DMS53 treated with DMSO at 0.1 percent for 48 hours (cell line): ENCODE data around the gene CPSF2.
A peak's percentile ranks its signal among the peaks of the same experiment; 100 is the strongest.

ENCODE experiments used
- DNase-seq: peaks from one replicate; lab custom pipeline; 2025; ENCODE audit not compliant: unreplicated experiment; lab: John Stamatoyannopoulos, UW

CPSF2 gene

GRCh38 chr14:92121670-92122350 is at the start of gene CPSF2, which contains the start of gene NDUFB1:
TSS of gene CPSF2 (plus strand) at chr14:92121969. CDS start at chr14:92130985, 9,016 bp downstream.
TSS of gene NDUFB1 (minus strand) at chr14:92121706. CDS start at chr14:92117637, 4,069 bp downstream.
- peak; percentile 49 for DNase-seq

DNA sequence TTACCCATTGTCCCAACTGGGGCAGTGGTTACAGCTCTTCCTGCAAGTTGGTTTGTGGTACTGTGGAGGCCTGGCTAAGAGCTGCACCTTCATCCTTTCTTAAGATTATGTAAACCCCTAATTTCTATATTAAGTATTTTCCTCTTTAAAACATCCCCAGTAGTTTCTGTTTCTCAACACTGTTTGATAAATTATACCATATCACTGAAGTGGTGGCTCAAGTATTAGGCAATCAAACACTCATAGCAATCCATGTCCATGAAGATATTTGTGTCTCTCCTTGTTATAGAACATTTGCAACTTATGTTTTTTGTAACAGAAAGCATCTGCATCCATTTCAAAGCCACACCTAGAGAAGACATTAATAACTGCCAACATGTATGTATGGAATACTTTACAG is 47.2 kb upstream of the CPSF2 start:
- DNase-seq, result no peak

DNA sequence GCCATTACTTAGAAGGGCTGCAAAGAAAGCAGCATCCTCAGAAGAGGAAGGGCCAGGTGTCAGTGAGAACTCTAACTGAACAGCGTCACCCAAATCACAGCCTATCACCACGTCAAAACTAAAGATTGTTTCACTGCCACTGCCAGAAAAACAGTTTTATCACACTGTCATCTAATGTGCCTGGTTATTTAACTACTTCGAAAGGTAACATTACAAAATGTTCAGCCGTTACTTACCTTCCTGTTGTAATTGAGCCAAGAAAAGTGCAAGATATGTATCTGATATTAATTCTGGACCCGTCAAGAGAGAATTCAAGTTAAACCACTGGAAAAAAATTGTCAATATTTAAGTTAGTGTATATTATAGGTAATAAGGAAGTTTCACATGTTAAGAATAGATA is 33.3 kb upstream of the CPSF2 start:
- no peak for DNase-seq

DNA sequence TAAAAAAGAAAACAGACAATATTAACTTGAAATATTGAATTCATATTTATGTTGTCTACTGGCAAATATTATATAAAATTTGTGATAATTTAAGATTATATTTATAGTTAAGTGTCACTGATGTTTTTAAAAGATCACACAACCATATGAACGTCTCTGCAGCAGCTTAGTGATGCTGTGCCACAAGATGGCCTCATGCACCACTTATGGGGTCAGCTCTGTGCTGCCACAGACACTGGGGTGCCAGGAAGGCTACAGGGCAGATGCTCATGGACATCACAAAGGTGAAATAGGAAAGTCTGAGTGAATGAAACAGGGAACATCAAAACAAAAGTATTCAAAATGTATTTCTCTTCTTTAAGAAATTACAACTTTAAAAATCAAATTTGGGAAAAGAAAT is 28.4 kb upstream of the CPSF2 start:
- DNase-seq, result no peak

GRCh38 chr14:92099802-92100201 is 22.0 kb upstream of the CPSF2 start:
- DNase-seq, result no peak

- no peak for DNase-seq
Measured at GRCh38 chr14:92103363-92103989, 18.3 kb upstream of the CPSF2 start.

DNA sequence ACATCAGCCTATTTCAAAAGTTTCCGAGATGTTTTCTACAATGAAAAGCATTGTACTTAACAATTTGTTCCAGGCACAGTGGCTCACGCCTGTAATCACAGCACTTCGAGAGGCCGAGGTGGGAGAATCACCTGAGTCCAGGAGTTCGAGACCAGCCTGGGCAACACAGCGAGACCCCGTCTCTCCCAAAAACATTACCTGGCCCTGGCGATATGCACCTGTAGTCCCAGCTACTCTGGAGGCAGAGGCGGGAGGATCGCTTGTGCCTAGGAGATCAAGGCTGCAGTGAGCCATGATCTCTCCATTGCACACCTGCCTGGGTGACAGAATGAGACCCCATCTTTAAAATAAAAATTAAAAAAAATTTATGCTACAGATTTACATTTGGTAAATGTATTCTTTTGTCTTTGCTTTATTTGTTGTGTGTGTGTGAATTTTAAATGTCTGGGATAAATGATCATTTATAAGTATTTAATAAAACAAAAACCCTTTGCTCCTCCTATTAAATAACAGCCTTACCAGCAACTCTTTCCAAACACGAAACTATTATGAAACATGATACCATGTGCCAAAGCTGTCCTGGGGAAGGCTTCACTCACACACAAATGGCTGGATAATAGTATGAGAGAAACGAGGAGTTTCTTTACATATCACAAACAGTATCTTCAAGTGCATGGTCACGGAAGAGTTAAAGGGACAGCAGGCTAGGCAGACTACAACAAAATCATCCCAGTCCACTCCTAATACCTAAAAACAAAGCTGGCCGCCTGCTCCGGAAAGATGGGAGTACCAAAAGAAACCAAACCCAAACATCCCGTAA is 16.5 kb upstream of the CPSF2 start:
- DNase-seq, result no peak

DNA sequence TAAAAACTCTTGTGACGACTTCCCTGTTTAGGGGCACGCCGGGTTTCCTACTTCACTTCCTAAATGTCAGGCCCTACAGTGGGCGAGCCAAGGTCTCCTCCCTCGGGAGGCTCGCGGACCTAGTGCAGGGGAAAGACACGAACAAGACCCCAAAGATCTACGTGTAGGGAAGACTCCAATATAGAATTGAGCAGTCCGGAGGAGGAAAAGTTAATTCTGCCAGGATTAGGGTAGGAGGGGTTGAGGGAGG is 16.0 kb upstream of the CPSF2 start:
- no peak for DNase-seq

DNA sequence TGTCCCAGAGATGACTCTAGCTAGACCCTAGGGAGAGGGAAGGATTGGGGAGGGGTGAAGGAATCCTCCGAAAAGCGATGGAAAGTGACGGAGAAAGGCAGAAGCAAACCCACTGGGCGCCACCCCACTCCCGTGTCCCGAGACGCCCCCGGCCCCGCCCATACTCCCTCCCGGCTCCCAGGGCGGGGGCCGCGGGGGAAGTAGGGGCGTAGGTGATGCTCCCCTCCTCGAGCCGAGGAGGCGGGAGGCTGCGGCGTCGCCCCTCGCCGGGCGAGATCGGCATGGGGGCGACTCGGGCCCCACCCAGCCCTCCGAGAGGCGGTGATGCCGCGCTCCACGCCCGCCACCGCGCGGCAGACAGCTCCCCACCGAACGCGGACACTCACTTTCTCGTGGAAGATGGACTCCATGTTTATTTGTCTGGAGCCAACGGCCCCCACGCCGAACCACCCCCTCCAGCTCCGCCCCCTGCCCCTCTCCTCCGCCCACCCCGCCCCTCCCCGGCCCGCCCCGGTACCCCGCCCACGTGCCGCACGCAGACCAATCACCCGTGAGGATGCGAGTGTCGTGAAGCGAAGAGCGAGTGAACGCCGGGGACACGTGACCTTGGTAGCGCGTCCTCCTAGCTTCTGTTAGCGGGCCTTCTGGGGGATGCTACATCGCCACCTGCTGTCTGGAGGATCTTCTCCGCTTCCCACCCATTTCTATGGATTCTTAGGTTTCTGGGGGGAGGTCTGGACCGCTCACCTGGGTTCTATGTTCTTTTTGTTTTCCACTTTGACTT is 15.4 kb upstream of the CPSF2 start, which contains the start of gene ATXN3:
TSS of gene ATXN3 (minus strand) at position 440 of the 784 bp plus-strand sequence. CDS start at position 410, 30 bp downstream.
- peak; percentile 92 for DNase-seq

DNA sequence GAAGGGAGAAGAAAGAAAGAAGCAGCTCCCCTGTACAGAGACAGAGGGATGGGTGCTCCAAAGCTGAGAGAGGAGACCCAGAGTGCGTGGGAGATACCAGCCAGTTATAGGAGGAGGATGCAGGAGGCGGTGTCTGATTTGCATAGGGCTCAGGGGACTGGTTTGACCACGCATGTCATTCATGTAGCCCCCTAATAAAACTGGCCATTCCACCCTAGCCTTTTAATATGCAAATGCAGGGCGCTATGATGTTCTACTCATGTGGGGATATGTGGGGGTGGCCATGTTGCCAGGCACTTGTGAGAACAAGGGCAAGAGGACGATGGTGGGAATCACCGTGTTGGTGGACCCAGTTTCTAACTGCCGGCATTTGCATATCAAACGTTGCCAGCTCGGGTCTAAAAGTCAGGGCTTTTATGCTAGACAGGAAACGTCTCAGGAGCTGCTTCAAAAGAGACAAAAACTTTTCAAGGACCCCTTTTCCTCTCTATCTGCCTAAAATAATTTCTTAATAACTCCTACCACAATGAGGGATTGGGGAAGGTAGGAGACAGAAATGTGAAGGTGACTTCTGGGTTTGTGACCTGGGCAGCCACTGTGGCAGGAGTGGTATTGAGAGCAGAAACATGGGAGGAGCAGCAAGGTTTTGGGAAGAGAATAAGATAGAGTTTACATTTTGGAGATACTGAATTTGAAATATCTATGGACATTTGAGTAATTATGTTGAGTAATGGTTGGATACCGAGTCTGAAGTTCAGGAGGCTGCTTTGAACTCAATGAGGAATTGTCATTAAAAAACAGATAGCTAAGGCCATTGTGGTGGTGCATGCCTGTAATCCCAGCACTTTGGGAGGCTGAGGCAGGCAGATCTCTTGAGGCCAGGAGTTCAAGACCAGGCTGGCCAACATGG is 13.2 kb upstream of the CPSF2 start:
- DNase-seq, result no peak

- no peak for DNase-seq
Measured at GRCh38 chr14:92109490-92109889, 12.3 kb upstream of the CPSF2 start.

- DNase-seq, result peak; percentile 37
Measured at GRCh38 chr14:92121207-92121669, 531 bp upstream of the CPSF2 start.

DNA sequence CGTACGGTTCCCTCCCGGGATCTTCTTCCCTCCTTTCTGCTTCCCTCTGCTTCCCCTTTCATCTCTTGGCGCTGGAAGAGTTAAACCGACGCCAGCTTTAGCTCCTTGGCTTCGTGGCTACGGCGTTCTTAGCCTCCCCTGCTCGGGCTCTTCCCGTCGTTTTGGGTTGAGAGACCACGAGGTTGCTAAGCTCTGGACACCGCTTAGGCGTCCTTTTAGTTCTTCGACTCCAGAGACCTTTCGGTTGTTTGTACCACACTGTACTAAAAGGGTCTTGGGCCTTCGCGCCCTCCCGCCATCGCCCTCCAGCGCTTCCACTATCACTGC is 545 bp downstream of the CPSF2 start:
- DNase-seq, result no peak

GRCh38 chr14:92122761-92123160 is 992 bp downstream of the CPSF2 start:
- DNase-seq, result no peak

DNA sequence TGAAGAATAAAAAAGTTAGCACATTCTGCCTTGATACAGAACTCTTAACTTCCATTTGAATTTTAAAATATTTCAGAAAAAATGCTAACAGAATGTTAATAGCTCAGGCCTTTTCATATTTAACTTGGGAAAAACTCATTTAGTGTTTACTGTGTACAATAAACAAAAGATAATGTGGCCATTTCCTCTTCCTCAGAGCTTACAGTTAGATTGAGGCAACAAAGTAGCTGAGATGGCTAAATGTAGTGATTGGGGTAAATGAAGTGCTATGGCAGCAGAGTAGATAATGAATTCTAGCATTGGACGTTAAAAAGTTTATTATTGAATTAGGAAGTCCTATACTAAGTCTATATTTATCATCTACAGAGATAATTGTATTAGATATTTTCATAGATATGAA is 12.7 kb downstream of the CPSF2 start:
- DNase-seq, result no peak

GRCh38 chr14:92135269-92135668 is 13.5 kb downstream of the CPSF2 start:
- DNase-seq, result peak; percentile 36

DNA sequence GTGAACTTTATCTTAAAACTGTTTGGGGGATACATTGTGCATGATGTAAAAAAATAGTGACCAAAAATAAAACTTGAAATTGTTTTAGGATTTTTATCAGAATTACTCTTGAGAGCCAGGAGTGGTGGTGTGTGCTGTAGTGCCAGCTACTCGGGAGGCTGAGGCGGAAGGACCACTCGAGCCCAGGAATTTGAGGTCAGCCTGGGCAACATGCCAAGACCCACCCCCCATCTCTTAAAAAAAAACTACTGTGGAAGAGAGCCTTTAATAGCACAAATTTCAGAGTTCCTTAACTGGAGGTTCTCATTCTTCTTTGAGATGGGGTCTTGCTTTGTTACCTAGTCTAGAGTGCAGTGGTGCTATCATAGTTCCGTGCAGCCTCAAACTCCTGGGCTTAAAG is 21.5 kb downstream of the CPSF2 start:
- no peak for DNase-seq

GRCh38 chr14:92143962-92144361 is 22.2 kb downstream of the CPSF2 start:
- no peak for DNase-seq

DNA sequence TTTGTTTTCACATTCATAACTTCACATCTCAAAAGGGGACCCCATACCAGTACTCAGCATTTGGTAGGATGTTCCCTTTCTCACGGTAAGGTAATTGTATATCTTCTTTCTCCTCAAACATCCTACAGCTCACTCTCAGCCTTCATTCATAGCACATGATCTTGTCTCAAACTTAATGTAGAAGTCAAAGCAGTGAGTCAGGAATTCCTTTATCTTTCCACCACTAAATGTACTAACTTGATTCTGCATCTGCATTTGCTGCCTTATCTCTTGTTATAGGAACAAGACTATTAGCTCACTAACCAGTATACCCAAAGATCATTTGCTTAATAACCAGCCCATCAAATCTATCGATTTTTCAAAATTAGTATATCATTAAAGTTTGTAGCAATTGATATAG is 22.9 kb downstream of the CPSF2 start:
- no peak for DNase-seq

- DNase-seq, result peak; percentile 12
Measured at GRCh38 chr14:92153581-92153980, 31.8 kb downstream of the CPSF2 start.
